Measurements from ENCODE around the gene GRIN2A. TPM values are rescaled to one million over a fixed set of nuclear protein-coding genes. Genes with fewer than 3 reads are reported as not detected.

The GRIN2A gene
- total and polyA plus RNA-seq, 2 donors (not counting 1 experiment from before 2014, with no cell fraction given), result 0.44 TPM; not detected in 1

GRCh38 chr16:10045947-10046346 is 136.3 kb downstream of the GRIN2A start:
- Mint-ChIP-seq H3K27me3 (peaks cover 31% of the 10 kb centered on the region), H3K4me3 (no peak overlapping the region), H3K4me1 (no peaks in the 10 kb centered on the region), H3K9me3 (ENCODE audit: insufficient read depth) (no peaks in the 10 kb centered on the region), H3K27ac (no peak overlapping the region)
- H4K20me1 ChIP-seq (ENCODE audit: control insufficient read depth, insufficient read depth, low read length, poor library complexity, severe bottlenecking), result no peaks in the 10 kb centered on the region
- H3K27me3 ChIP-seq (replicated peaks in 1 of 4; ENCODE audit: control extremely low read depth in 1 of 4, control insufficient read depth in 3 of 4, insufficient read depth in 4 of 4, low read length in 3 of 4), result no peaks in the 10 kb centered on the region
- ChIA-PET CTCF (no interaction called here), POLR2A (no interaction called here)
- intact Hi-C loops (cut with micrococcal nuclease), result no loop called here
- H3K36me3 ChIP-seq (replicated peaks in 1 of 2; ENCODE audit: control extremely low read depth in 1 of 2, control insufficient read depth in 1 of 2, extremely low read depth in 1 of 2, insufficient read depth in 2 of 2, low read length in 1 of 2), result no peaks in the 10 kb centered on the region
- no peaks in the 10 kb centered on the region for H3K4me1 ChIP-seq (ENCODE audit: control insufficient read depth in 2 of 2, insufficient read depth in 2 of 2, low read length in 2 of 2)
- no peak for TF ChIP-seq EZH2 (IDR thresholded peaks at IDR 0.05; ENCODE audit: borderline replicate concordance, insufficient read depth, low read depth, low read length, poor library complexity, severe bottlenecking)
- TF ChIP-seq CTCF (IDR thresholded peaks at IDR 0.05), result no peak
- no peak overlapping the region for H3K27ac ChIP-seq (ENCODE audit: low read length in 2 of 2)
- H3K9me3 ChIP-seq (ENCODE audit: control extremely low read depth in 1 of 3, control insufficient read depth in 2 of 3, insufficient read depth in 1 of 3, low read length in 2 of 3), result peaks cover 0 to 3% (median 0%) of the 10 kb centered on the region in 3 donors
- no peak overlapping the region for H3K4me3 ChIP-seq (ENCODE audit: control extremely low read depth in 1 of 5, extremely low read depth in 1 of 5, insufficient read depth in 1 of 5, low read depth in 2 of 5, low read length in 4 of 5)
- WGBS (ENCODE audit: insufficient coverage), result no CpG with 5 or more reads among the region's 4 CpGs
- no peak for ATAC-seq (ENCODE audit: low read depth)
- no peak overlapping the region for H2AFZ ChIP-seq (ENCODE audit: insufficient read depth, low read depth, low read length, poor library complexity, severe bottlenecking)
- no peak overlapping the region for H3K9ac ChIP-seq (ENCODE audit: low read length)
- H3K4me2 ChIP-seq (replicated peaks; ENCODE audit: low read depth, low read length, poor library complexity, severe bottlenecking), result no peak overlapping the region
- DNase-seq, result no peak
- no peaks in the 10 kb centered on the region for H3K79me2 ChIP-seq (ENCODE audit: control insufficient read depth, insufficient read depth, low read length)

DNA sequence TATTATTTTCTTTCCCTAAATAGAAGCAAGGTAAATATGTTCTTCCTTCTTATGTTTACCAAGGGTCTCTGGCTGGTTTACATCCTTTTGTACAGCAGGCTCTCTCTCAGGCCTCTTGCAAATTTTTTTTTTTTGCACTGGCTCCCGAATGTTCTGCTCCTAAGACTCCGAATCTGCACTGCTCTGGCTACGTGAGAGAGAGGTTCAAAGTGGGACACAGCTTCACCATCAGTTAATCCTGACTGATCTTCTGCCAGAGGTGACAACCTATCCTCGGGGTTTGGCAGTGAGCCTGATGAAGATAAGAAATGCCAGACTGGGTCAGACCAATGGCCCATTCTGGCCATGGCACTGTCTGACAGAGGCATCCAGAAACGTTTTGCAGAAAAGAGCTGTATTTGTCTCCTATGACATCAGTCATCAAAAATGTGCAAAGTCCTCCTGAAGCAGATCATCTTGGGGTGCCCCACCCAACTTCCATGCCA is 136.9 kb downstream of the GRIN2A start:
- CTCF ChIA-PET, result no interaction called here
- 48% methylated on average over 5 of the region's 5 CpGs for WGBS (ENCODE audit: insufficient coverage)
- Histone ChIP-seq H3K79me2 (ENCODE audit: control insufficient read depth, insufficient read depth, low read length) (no peaks in the 10 kb centered on the region), H3K27ac (ENCODE audit: low read length in 2 of 2) (no peak overlapping the region), H3K9ac (ENCODE audit: low read length) (no peak overlapping the region), H3K4me2 (replicated peaks; ENCODE audit: low read depth, low read length, poor library complexity, severe bottlenecking) (no peak overlapping the region), H4K20me1 (ENCODE audit: control insufficient read depth, insufficient read depth, low read length, poor library complexity, severe bottlenecking) (no peaks in the 10 kb centered on the region), H3K9me3 (ENCODE audit: control extremely low read depth in 1 of 3, control insufficient read depth in 2 of 3, insufficient read depth in 1 of 3, low read length in 2 of 3) (peaks cover 0 to 8% (median 0%) of the 10 kb centered on the region in 3 donors), H2AFZ (ENCODE audit: insufficient read depth, low read depth, low read length, poor library complexity, severe bottlenecking) (no peak overlapping the region), H3K4me1 (ENCODE audit: control insufficient read depth in 2 of 2, insufficient read depth in 2 of 2, low read length in 2 of 2) (no peaks in the 10 kb centered on the region), H3K4me3 (ENCODE audit: control extremely low read depth in 1 of 5, extremely low read depth in 1 of 5, insufficient read depth in 1 of 5, low read depth in 2 of 5, low read length in 4 of 5) (no peak overlapping the region), H3K27me3 (replicated peaks in 1 of 4; ENCODE audit: control extremely low read depth in 1 of 4, control insufficient read depth in 3 of 4, insufficient read depth in 4 of 4, low read length in 3 of 4) (peaks cover 0 to 4% (median 0%) of the 10 kb centered on the region in 4 experiments), H3K36me3 (replicated peaks in 1 of 2; ENCODE audit: control extremely low read depth in 1 of 2, control insufficient read depth in 1 of 2, extremely low read depth in 1 of 2, insufficient read depth in 2 of 2, low read length in 1 of 2) (no peaks in the 10 kb centered on the region)
- Mint-ChIP-seq H3K4me3 (no peak overlapping the region), H3K27me3 (peaks cover 30% of the 10 kb centered on the region), H3K27ac (no peak overlapping the region), H3K9me3 (ENCODE audit: insufficient read depth) (no peaks in the 10 kb centered on the region), H3K4me1 (no peaks in the 10 kb centered on the region)
- no peak for ATAC-seq (ENCODE audit: low read depth)
- intact Hi-C loops (cut with micrococcal nuclease), result no loop called here
- POLR2A ChIA-PET, result no interaction called here
- DNase-seq, result no peak
- TF ChIP-seq EZH2 (IDR thresholded peaks at IDR 0.05; ENCODE audit: borderline replicate concordance, insufficient read depth, low read depth, low read length, poor library complexity, severe bottlenecking), result no peak
- no peak for TF ChIP-seq CTCF (IDR thresholded peaks at IDR 0.05)
